HepG2 (cell line): Measurements from ENCODE around the gene NFATC2. TPM values are rescaled to one million over a fixed set of nuclear protein-coding genes. Genes with fewer than 3 reads are reported as not detected.

Experiments used
- DPF2 ChIP-seq: sonication (generic); formaldehyde crosslinking; IDR thresholded peaks from 2 replicates; pipeline ENCODE4 v1.4.0; 2020; ENCODE audit warnings: mild to moderate bottlenecking, low read depth, missing genetic modification reagents, borderline replicate concordance
- ELF4 ChIP-seq: sonication (generic); formaldehyde crosslinking; IDR thresholded peaks from 2 replicates; pipeline ENCODE4 v1.5.0; 2020; ENCODE audit warnings: missing genetic modification reagents, mild to moderate bottlenecking, moderate library complexity, borderline replicate concordance
- FUBP1 ChIP-seq: sonication (generic); formaldehyde crosslinking; IDR thresholded peaks from 2 replicates; pipeline ENCODE4 v1.5.1; 2020; ENCODE audit warnings: missing genetic modification reagents, mild to moderate bottlenecking, borderline replicate concordance
- GATAD1 ChIP-seq: IDR thresholded peaks from 2 replicates; pipeline ENCODE4 v1.6.1; 2016; ENCODE audit warnings: missing genetic modification reagents, missing compliant biosample characterization
- GATAD2A ChIP-seq: IDR thresholded peaks from 2 replicates; pipeline ENCODE4 v1.6.1; 2016
- HDAC1 ChIP-seq: sonication (generic); formaldehyde crosslinking; IDR thresholded peaks from 2 replicates; pipeline ENCODE4 v1.5.1; 2020; ENCODE audit warnings: mild to moderate bottlenecking, missing genetic modification reagents
- KLF11 ChIP-seq: IDR thresholded peaks from 2 replicates; pipeline ENCODE4 v1.6.1; 2016; ENCODE audit warnings: missing compliant biosample characterization
- LCORL ChIP-seq, 2 experiments: fragments of 450-650 bp in 1 of 2; sonication (generic) in 1 of 2; formaldehyde crosslinking in 1 of 2; IDR thresholded peaks; 2 replicates each; pipeline versions ENCODE4 v1.5.0 to v1.6.1; 2017 to 2020; ENCODE audit warnings: antibody characterized with exemption in 1 of 2, missing genetic modification reagents in 1 of 2
- NFKB2 ChIP-seq: sonication (generic); formaldehyde crosslinking; IDR thresholded peaks from 2 replicates; pipeline ENCODE4 v1.4.0; 2020; ENCODE audit warnings: missing genetic modification reagents, borderline replicate concordance
- NKX3-1 ChIP-seq: sonication (generic); formaldehyde crosslinking; IDR thresholded peaks from 2 replicates; pipeline ENCODE4 v1.5.0; 2020; ENCODE audit warnings: missing genetic modification reagents
- POLR2AphosphoS2 ChIP-seq: IDR thresholded peaks from 2 replicates; pipeline ENCODE4 v1.6.1; 2011; ENCODE audit warnings: low read depth, low read length, improper control_type of control experiment
- PPARG ChIP-seq: conservative IDR thresholded peaks from 2 replicates; pipeline ENCODE4 v1.6.1; 2016; ENCODE audit warnings: missing biosample characterization, missing genetic modification reagents
- PRDM10 ChIP-seq: sonication (generic); formaldehyde crosslinking; IDR thresholded peaks from 2 replicates; pipeline ENCODE4 v1.4.0; 2020; ENCODE audit warnings: low read depth, missing genetic modification reagents
- SRF ChIP-seq: IDR thresholded peaks from 2 replicates; pipeline ENCODE4 v1.6.1; 2011; ENCODE audit warnings: mild to moderate bottlenecking, low read depth, low read length, moderate library complexity
- ZNF124 ChIP-seq: sonication (generic); formaldehyde crosslinking; IDR thresholded peaks from 2 replicates; pipeline ENCODE4 v1.4.0; 2020; ENCODE audit warnings: missing genetic modification reagents
- ZNF350 ChIP-seq: sonication (generic); formaldehyde crosslinking; IDR thresholded peaks from 2 replicates; pipeline ENCODE4 v1.4.0; 2020; ENCODE audit warnings: mild to moderate bottlenecking, low read depth, missing genetic modification reagents, borderline replicate concordance
- ZNF703 ChIP-seq: sonication (generic); formaldehyde crosslinking; IDR thresholded peaks from 2 replicates; pipeline ENCODE4 v1.5.1; 2020; ENCODE audit warnings: missing genetic modification reagents, mild to moderate bottlenecking, moderate library complexity, borderline replicate concordance
- ZNF746 ChIP-seq: sonication (generic); formaldehyde crosslinking; IDR thresholded peaks from 2 replicates; pipeline ENCODE4 v1.8.0; 2022; ENCODE audit warnings: mild to moderate bottlenecking, missing genetic modification reagents
- ZNF790 ChIP-seq: sonication (generic); formaldehyde crosslinking; IDR thresholded peaks from 2 replicates; pipeline ENCODE4 v1.8.0; 2022; ENCODE audit warnings: missing genetic modification reagents, mild to moderate bottlenecking, borderline replicate concordance
- ZNF816 ChIP-seq: sonication (generic); formaldehyde crosslinking; IDR thresholded peaks from 2 replicates; pipeline ENCODE4 v1.8.0; 2022; ENCODE audit warnings: missing genetic modification reagents, mild to moderate bottlenecking, borderline replicate concordance
- polyA plus RNA-seq, 8 experiments: library from polyadenylated mRNA; depleted of rRNA in 3 of 8; stranded (reverse) in 7 of 8; unstranded in 1 of 8; fragments of >200 nt; fragmentation: Illumina TruSeq in 4 of 8; extraction: Trizol in 4 of 8; gene quantifications; 2 replicates each; pipeline versions ENCODE4 v1.2.1 to v1.2.3, GENCODE V29; 2011 to 2016; ENCODE audit warnings: low read depth in 4 of 8, missing spikeins in 1 of 8, mixed read lengths in 1 of 8; ENCODE audit not compliant: insufficient read depth in 1 of 8
- total RNA-seq, 5 experiments: library from RNA; depleted of rRNA; stranded (reverse); fragments of >200 nt; fragmentation: Illumina TruSeq; extraction: Trizol; gene quantifications; 2 replicates each; pipeline ENCODE4 v1.2.3, GENCODE V29; 2016; ENCODE audit warnings: low read depth in 1 of 5

The NFATC2 gene
- total and polyA plus RNA-seq, 2 of the 13 experiments (the other 11 are each of a cell fraction or from before 2014, with no cell fraction given) = 1.9 to 3.3 TPM

DNA sequence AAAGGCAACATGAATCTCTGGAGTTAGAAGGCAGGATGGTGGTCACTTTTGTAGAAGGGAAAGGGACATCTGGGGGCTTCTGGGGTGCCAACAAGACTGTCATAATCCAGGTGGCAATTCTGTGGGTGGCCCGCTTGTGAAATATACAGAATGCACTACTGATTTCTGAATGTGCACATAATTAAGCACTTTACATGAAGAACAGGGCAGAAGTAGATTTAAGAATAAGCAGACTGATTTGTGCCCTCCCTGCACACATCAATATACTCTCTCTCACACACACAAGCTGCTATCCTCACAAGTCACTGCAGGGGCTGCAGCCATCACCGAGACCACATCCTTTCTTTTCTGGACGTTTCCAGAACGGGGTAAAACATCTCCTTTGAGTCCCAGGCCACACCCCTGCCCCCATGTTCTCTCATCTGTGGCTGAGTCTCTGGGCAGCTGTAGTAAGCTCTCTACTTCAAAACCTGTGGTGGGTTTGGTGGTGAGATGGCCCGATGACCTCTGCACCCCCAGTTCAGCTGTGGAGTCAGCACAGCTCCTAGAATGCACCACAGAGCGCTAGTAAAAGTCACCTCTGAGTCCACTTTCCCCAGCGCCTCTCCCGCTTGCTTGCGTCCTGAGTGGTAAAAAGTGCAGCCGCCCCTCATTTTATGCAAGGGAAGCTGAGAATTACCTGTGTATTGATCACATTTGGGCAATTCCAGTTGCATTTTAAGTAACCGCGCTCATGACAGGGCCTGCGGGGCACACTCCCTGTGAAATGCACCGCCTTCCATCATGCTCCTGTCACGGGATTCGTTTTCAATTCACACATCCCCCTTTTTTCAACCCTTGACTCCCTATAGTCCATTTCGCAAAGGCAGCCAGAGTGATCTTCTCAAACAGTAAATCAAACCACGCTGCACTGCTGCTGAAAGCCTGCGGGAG lies 115.5 kb downstream of the NFATC2 start (continued):
- TF ChIP-seq FUBP1 (CRISPR knock-in tag) (no peak), PRDM10 (no peak), ZNF790 (CRISPR knock-in tag) (no peak), LCORL (IDR thresholded peaks at IDR 0.05) (no peak), LCORL (CRISPR knock-in tag; IDR thresholded peaks at IDR 0.05) (no peak), ZNF746 (no peak; the same call in 1 of the 2 replicates), GATAD2A (CRISPR knock-in tag) (no peak), ZNF703 (CRISPR knock-in tag) (no peak), SRF (peak; percentile 49; the same call in 1 of the 2 replicates), PPARG (CRISPR knock-in tag) (no peak), NKX3-1 (CRISPR knock-in tag) (no peak), ZNF124 (CRISPR knock-in tag) (no peak), ZNF816 (CRISPR knock-in tag) (no peak), ZNF350 (CRISPR knock-in tag) (0 out of 2 replicates have a peak, but pooled peaks have one; percentile 19), KLF11 (CRISPR knock-in tag) (no peak), DPF2 (CRISPR knock-in tag) (no peak), HDAC1 (CRISPR knock-in tag) (peak; percentile 8; the same call in 1 of the 2 replicates), GATAD1 (CRISPR knock-in tag) (no peak), POLR2AphosphoS2 (no peak), NFKB2 (CRISPR knock-in tag) (peak; percentile 54; the same call in 1 of the 2 replicates), ELF4 (CRISPR knock-in tag) (no peak)
